Lower leg skin (tissue), 3 donors: ENCODE results near the gene MINDY4.

ENCODE experiments used
- CTCF ChIP-seq, 3 donors: fragments of 450-650 bp; IDR thresholded peaks; one replicate each; pipeline ENCODE4 v1.5.1; 2016; ENCODE audit warnings: antibody characterized with exemption in 3 of 3, mild to moderate bottlenecking in 3 of 3, moderate library complexity in 2 of 3
- POLR2A ChIP-seq, 2 donors: fragments of 450-650 bp; IDR thresholded peaks; one replicate each; pipeline ENCODE4 v1.6.1; 2016 to 2017; ENCODE audit warnings: antibody characterized with exemption in 2 of 2, mild to moderate bottlenecking in 1 of 2, moderate library complexity in 1 of 2

- TF ChIP-seq CTCF (IDR thresholded peaks at IDR 0.05) (no peak), POLR2A (IDR thresholded peaks at IDR 0.05) (no peak)
These were observed 41.6 kb upstream of the MINDY4 start for GRCh38 chr7:30729642-30730041.
